GM18519 (cell line): ENCODE measurements around the gene CCDC6.
"Not testable (repeated sequence)": the region's sequence is repeated elsewhere in the genome, so short reads cannot be mapped to it uniquely, and the experiment has no call there.

Source experiments
- ATAC-seq: cut with Tn5 transposase; IDR thresholded peaks from one replicate; pipeline ENCODE4 v1.9.1; 2021; ENCODE audit warnings: mild to moderate bottlenecking, moderate library complexity; ENCODE audit not compliant: unreplicated experiment, low FRiP score

Gene CCDC6

GRCh38 chr10:59819683-59820082 lies 86.7 kb downstream of the CCDC6 start:
- no peak for ATAC-seq

- no peak for ATAC-seq
Observed at GRCh38 chr10:59819265-59819664, 87.1 kb downstream of the CCDC6 start.

GRCh38 chr10:59817773-59818172 lies 88.6 kb downstream of the CCDC6 start:
- ATAC-seq, result no peak

GRCh38 chr10:59814878-59815277 lies 91.5 kb downstream of the CCDC6 start:
- peak; percentile 45 for ATAC-seq

GRCh38 chr10:59812519-59813122 lies 93.7 kb downstream of the CCDC6 start:
- ATAC-seq, result no peak

GRCh38 chr10:59809644-59809974 lies 96.7 kb downstream of the CCDC6 start:
- no peak for ATAC-seq

- peak; percentile 91 for ATAC-seq
Observed at GRCh38 chr10:59808896-59809643, 97.3 kb downstream of the CCDC6 start.

- no peak for ATAC-seq
Observed at GRCh38 chr10:59807629-59808620, 98.4 kb downstream of the CCDC6 start.

- ATAC-seq, result peak; percentile 38
Observed at GRCh38 chr10:59805014-59805413, 101.3 kb downstream of the CCDC6 start.

GRCh38 chr10:59804220-59804619 lies 102.1 kb downstream of the CCDC6 start:
- no peak for ATAC-seq

GRCh38 chr10:59803714-59804113 lies 102.6 kb downstream of the CCDC6 start:
- ATAC-seq, result no peak

- no peak for ATAC-seq
Observed at GRCh38 chr10:59801171-59801570, 105.2 kb downstream of the CCDC6 start.

GRCh38 chr10:59799421-59799820 lies 106.9 kb downstream of the CCDC6 start:
- no peak for ATAC-seq

GRCh38 chr10:59793919-59794318 lies 112.4 kb downstream of the CCDC6 start:
- no peak for ATAC-seq

GRCh38 chr10:59792812-59793211 lies 113.5 kb downstream of the CCDC6 start:
- ATAC-seq, result no peak

- no peak for ATAC-seq
Observed at GRCh38 chr10:59791601-59792000, 114.8 kb downstream of the CCDC6 start.

GRCh38 chr10:59790080-59790479 lies 116.3 kb downstream of the CCDC6 start:
- ATAC-seq, result not testable (repeated sequence)

- not testable (repeated sequence) for ATAC-seq
Observed at GRCh38 chr10:59788914-59789313, 117.4 kb downstream of the CCDC6 start.

GRCh38 chr10:59787032-59787431 lies 119.3 kb downstream of the CCDC6 start:
- not testable (repeated sequence) for ATAC-seq

- not testable (repeated sequence) for ATAC-seq
Observed at GRCh38 chr10:59785476-59785875, 120.9 kb downstream of the CCDC6 start.

- ATAC-seq, result no peak
Observed at GRCh38 chr10:59781511-59781910, 124.8 kb downstream of the CCDC6 start.
